NCI-H446 treated with DMSO at 0.1 percent for 48 hours (cell line): Measurements from ENCODE around the gene C6orf89.
"Not testable (repeated sequence)": the region's sequence is repeated elsewhere in the genome, so short reads cannot be mapped to it uniquely, and the experiment has no call there.

Source experiments
- DNase-seq: peaks from one replicate; lab custom pipeline; 2025; lab: John Stamatoyannopoulos, UW

C6orf89 gene

GRCh38 chr6:36888115-36888643 is 2.4 kb downstream of the C6orf89 start:
- DNase-seq, result no peak

DNA sequence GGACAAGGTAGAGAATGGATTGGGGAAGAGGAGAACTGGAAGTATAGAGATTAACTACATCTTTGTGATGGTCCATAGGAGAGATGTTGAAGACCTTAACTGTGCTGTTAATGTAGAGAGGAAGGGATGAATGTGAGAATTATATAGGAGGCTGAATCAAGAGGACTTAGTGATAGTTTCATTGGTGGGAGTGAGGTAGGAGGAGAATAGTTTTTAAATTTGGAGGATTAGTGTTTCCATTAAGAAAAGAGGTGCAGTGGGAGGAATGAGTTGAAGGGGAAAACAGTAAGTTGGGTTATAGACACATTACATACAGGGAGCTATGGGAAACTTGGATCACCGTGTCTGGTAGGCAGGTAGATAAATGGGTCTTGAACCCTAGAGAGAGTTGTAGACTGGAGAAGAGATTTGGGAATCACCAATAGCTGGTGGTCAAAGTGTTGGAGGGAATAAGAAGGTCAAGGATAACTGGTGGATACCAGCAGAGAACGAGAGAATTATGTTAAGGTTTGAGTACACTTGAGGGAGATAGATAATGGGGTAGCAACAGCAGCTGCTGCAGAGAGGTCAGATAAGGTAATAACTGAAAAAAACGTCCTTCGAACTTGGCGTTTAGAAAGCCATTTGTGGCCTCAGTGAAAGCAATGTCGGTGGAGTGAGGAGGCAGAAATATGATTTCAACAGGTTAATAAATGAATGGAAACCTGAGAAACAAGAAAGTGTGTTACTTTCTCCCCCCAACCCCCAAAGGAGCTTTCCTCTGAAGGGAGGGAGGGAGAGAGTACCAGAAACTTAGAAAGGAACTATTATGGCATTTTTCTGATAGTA is 3.1 kb downstream of the C6orf89 start:
- DNase-seq, result no peak

GRCh38 chr6:36890112-36890663 is 4.4 kb downstream of the C6orf89 start:
- DNase-seq, result no peak

DNA sequence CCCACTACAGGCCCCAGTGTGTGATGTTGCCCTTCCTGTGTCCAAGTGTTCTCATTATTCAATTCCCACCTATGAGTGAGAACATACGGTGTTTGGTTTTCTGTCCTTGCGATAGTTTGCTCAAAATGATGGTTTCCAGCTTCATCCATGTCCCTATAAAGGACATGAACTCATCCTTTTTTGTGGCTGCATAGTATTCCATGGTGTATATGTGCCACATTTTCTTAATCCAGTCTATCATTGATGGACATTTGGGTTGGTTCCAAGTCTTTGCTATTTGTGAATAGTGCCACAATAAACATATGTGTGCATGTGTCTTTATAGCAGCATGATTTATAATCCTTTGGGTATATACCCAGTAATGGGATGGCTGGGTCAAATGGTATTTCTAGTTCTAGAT is 5.4 kb downstream of the C6orf89 start:
- not testable (repeated sequence) for DNase-seq

DNA sequence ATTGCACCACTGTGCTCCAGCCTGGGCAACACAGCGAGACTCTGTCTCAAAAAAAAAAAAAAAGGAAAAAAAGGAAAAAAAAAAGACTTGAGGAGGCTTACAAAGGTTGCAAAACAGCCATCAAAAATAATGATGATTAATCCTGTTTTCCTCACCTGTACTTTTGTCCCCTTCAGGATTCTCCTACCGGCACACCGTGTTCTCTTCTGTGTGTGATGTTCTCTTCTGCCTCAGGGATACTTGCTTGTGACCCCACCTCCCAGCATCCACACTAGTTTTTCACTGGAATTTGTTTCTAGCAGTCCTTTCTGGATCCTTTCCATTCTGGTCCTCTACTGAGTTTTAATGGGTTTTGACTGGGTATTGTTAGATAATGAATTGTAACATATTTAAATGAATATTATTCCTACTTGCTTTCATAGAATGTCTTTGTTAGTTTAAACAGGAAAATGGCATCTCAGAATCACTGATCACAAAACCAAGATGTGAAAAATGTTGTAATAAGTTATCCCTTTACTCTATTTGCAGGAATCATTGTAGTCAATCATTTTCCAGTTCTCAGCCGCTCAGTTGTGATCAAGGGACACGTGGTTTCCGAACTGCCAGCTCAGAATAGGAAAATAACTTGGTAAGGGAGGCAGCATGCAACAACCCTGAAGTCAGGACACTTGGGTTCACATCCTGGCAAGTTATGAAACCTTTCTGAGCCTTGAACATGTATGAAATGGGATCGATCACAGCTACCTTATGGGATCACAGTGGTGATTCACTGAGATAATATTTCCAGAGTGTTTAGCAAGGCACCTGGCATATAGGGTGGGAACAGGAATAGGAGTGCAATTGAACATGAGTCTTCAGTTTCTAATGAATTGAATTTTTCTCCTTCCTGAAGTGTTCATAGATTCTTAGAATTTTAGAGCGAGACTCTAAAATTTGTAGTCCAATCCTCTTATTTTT is 8.5 kb downstream of the C6orf89 start:
- no peak for DNase-seq

DNA sequence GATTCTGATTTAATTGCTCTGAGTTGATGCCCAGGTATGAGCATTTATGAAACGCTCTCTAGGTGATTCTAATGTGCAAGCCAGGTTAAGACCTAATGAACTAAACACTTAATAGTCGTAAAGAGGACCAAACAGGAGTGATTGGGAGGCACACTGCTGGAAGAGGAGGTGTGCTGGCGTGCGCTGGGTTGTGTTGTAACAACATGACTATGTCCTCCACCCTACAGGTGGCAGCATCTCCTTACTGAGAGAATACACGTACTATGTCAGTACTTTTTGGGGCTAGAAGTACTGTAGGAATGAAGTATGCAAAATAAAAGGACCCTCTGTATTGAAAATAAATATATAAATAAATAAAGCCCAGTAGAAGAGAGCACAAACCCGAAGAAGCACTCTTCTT is 11.9 kb downstream of the C6orf89 start:
- DNase-seq, result no peak

- DNase-seq, result no peak
These were observed 18.4 kb downstream of the C6orf89 start for GRCh38 chr6:36904114-36904513.

DNA sequence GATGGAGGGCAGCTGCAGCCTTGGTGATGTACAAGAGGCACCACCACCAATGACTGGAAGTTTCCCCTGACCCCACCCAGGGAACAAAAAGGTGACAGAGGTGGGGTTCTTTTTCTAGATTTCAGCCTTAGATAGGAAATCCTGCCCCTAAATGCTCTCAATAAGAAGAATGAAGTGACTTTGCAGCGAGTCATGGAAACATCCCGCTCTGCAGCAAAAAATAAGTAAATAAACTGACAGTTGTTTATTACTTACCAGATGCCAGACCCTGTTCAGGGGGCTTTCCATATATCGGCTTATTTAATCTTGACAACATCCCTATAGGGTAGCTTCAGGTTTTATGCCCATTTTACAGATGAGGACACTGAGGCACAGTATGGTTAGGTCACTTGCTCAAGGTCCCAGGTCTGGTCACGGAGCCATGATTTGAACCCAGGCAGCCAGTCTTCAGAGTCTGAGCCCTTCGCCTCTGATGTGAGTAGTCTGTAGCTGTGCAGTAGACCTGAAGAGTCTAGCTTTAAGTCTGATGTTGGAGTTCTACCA is 19.2 kb downstream of the C6orf89 start:
- no peak for DNase-seq

DNA sequence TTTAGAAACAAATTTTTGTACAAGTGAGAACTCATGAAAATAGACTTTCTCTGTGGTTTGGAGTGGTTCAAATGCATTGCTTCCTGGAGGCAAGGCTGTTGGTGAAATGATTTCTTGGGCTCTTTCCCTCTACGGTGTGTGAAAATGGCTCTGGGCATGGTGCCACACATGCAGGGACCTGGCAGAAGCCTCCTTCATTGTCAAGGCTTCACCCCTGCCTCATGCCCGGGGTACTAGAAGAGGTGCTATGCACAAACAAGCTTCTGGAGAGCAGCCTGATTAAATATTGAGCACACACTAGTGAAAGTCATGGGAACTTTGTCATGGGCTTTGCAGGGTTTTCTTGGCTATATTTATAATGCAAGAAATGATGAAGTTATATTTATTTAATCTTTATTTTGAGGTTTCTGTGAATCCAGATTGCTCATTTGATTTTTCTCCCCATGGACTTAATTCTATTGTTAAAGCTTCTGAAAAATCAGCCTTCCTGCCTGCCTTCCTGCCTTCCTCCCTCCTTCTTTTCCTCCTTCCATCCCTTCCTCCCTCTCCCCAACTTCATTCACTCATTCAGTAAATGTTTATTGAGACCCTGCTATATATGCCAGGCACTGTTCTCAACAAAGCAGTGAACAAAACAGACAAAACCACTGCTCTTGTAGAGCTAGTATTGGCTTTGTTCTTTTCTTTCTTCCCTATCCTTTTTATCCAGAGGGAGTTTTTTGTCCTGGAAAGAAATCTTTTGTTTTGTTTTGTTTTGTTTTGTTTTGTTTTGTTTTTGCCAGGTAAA is 21.0 kb downstream of the C6orf89 start:
- DNase-seq, result peak; percentile 85

DNA sequence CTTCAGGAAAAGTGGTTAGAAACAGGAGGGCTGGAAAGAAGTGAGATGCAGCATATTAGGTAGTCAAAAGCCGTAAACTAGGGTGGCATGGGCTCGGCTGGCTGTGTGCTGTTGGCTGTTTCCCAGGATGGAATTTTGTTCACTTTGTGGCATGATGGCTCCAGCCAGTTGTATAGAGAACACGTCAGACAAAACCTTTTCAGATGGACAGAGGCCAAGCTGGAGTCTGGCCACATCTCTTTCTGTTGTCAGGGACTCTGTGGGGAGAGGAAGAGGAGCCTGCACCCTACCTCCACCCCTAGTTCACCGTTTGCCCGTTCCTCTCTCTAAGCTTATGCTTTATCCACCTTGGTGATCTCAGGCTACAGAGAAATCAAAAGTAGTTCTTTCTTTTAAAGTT is 22.0 kb downstream of the C6orf89 start:
- DNase-seq, result peak; percentile 86

GRCh38 chr6:36908747-36909146 is 23.0 kb downstream of the C6orf89 start:
- no peak for DNase-seq

DNA sequence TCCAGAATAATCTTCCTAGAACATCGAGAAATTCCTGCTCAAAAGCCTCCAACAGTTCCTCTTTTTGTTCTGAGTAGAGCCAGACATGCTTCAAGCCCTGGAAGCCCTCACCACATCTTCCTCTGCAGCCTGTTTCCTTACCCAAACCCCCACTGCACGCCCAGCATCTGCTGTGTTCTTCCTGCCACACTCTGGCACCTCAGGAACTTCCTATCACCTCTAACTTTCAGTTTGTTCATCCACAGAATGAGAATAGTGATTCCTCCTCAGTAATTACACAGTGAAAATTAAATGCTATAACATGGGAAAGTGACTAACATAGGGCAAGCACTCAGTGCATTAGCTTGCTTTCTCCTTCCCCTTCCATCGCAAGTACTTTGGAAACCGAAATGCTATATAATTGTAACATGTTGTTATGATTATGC is 26.3 kb downstream of the C6orf89 start:
- DNase-seq, result no peak

DNA sequence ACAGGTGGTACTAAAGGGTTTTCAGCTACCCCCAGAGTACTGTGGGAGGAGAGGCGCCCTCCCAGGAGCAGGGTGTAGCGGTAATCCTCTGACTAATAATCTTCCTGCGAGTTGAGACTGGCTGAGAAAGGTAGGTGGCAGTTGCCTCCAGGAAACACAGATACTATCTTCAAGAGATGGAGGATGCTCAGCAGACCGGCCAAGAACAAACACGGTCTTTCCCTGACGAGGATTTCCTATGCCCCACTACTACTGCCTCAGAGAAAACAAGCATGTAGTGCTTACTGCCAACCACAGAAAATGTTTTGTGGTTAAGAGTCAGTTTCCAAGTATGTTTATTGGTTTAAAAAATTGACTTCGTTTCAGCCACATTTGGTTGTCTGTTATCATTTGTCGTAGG is 26.8 kb downstream of the C6orf89 start:
- DNase-seq, result no peak

DNA sequence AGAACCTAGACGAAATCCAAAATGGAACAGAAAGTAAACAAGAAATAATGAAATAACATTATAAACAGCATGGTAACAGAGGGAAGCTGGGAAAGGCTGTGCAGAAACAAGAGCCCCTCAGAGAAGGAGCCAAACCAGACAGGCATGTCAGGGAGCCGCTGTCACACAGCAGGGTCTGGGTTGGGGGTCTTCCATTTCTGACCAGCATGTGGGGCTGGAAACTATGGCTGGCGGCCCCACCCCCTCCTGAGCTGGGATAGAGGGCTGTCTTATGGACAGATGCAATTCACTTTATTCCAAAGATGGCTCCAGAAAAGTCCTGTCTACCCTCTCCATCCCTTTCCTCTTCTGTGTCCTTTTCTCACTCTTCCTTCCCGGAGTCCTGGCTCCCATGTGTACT is 27.3 kb downstream of the C6orf89 start:
- DNase-seq, result no peak

DNA sequence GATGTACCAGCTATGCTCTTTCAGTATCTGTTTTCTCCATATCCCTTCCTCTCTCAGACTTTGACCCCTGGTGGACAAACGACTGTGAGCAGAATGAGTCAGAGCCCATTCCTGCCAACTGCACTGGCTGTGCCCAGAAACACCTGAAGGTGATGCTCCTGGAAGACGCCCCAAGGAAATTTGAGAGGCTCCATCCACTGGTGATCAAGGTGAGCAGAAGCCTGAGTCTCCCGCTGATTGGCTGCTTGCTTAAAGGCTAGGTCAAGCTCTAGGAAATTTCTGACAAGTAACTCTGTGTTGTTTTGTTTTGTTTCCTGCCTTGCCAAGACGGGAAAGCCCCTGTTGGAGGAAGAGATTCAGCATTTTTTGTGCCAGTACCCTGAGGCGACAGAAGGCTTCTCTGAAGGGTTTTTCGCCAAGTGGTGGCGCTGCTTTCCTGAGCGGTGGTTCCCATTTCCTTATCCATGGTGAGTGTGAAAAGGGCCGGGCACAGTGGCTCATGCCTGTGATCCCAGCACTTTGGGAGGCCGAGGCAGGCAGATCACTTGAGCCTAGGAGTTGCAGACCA is 28.6 kb downstream of the C6orf89 start:
- DNase-seq, result no peak

DNA sequence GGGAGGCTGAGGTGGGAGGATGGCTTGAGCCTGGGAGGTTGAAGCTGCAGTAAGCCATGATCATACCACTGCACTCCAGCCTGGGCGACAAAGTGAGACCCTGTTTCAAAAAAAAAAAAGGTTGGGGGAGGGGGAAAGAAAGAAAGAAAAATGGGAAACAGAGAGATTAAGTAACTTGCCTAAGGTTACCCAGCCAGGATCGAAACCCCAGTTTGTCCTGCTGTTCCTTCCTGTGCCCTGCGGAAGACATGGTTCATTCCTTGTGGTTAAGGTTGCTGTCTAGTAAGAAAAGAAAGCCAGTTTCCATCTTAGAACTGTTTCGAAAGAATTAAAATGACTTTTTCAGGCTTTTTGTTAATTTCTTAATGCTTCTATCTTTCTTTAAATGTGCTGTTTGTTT is 29.8 kb downstream of the C6orf89 start:
- no peak for DNase-seq

DNA sequence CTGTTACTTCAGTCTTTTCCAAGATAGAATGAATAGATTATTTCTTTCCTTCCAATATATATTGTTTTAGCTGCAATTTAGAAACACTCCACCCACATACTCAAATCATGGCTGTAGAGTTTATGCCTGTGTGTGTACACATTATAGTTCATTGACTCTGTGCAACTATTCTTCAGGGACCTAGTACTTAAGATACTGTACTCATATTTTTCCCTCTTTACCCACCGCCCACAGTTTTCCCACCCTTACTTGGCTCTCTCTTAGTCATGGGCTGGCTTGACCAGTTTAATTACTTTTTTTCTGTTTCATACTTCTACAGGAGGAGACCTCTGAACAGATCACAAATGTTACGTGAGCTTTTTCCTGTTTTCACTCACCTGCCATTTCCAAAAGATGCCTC is 30.4 kb downstream of the C6orf89 start:
- no peak for DNase-seq

DNA sequence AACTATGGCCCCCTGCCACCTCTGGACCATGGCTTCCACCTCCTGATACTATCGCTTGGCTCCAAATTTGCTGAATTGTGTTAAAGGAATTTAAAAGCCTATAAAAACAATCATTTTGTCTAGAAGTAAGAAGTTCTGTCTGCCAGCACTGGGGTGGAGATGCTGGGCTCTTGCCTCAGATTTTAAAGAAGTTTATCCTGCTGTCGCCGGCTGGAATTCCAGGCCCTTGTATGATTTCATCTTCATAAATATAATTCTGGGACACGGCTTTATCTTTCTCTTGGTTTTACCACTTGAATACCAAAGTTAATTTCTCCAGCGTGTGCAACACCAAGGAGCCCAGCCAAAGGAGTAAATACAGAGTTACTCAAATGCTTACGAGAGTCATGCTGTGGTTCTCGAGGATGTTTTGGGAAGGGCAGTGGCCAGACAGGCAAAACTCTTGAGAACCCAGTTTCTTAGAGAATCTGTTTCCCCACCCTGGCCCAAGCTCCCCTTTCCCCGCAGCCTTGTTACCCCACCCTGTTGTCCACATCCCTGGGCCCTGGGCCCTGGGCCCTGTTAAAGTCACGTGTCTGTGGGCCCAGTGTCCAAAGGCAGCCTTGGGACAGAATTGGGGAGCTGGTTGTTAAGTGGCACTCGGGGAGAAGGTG is 31.9 kb downstream of the C6orf89 start:
- DNase-seq, result no peak

DNA sequence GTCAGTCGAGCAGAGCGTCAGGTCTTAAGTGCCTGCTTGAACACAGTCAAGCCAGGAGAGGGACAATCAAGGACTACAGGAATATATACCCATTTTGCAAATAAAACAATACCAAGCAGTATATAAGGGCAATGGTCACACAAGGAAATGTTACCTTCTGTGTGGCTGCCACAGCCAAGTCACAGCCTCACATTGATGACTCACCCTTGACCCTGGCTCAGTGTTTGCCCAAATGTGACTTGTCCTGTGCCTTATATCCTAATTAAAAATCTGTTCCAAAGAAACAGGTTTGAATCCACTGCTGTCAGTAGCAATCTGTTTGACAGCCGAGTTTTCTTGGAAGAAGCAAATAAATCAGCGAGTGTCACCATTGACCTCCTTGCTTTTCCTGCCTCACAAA is 34.3 kb downstream of the C6orf89 start:
- no peak for DNase-seq

DNA sequence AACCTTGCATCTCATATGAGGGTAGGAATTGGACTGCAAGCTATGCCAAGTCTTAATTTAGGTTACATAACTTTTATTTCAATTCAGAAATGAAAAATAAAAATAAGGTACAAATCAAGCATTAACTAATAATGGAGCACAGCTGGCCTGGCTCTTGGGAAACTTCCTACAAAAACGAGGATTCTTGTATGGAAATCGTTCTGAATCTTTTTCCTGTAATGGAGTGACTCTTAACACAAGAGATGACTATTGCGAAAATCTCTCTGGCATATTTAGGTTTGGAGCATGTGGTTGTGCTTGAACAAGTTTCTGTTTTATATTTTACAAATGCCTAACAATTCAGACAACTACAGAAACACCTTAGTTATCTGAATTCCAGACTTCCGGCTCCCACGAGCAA is 34.8 kb downstream of the C6orf89 start:
- DNase-seq, result no peak
